Right cardiac atrium (tissue), 5 donors: Measurements from ENCODE around the gene RPL10. TPM values are rescaled to one million over a fixed set of nuclear protein-coding genes. Genes with fewer than 3 reads are reported as not detected.

Source experiments
- ATAC-seq, 2 donors: fragments of 200-7000 bp; cut with Tn5 transposase; one replicate each; pipeline versions ENCODE4 v1.8.0 to v1.9.1; 2020; ENCODE audit warnings: moderate library complexity in 2 of 2, mild to moderate bottlenecking in 1 of 2
- DNase-seq, 3 donors: peaks; one replicate each; pipeline ENCODE4 v3.0.0-alpha.2; 2020
- H3K27ac ChIP-seq: one replicate; pipeline ENCODE4 v1.5.1; 2013; ENCODE audit warnings: mild to moderate bottlenecking, low read length, control low read depth, moderate library complexity
- H3K27me3 ChIP-seq: one replicate; pipeline ENCODE4 v1.6.1; 2013; ENCODE audit not compliant: control insufficient read depth, insufficient read depth
- H3K4me1 ChIP-seq: one replicate; pipeline ENCODE4 v1.6.1; 2013; ENCODE audit warnings: low read length; ENCODE audit not compliant: control insufficient read depth, insufficient read depth
- H3K4me3 ChIP-seq: one replicate; pipeline ENCODE4 v1.5.1; 2013; ENCODE audit warnings: low read length, control low read depth
- H3K9me3 ChIP-seq: one replicate; pipeline ENCODE4 v1.6.1; 2013; ENCODE audit warnings: low read length; ENCODE audit not compliant: control insufficient read depth
- WGBS: extraction: QIAGEN DNeasy Blood & Tissue Kit; methylation state at CpG from one replicate; pipeline ENCODE4 v1.1.7; 2013; 5-methylcytosine and 5-hydroxymethylcytosine counted together
- intact Hi-C, 4 donors: fragments of 100-400 bp; cut with DNase I; formaldehyde crosslinking; loops; one replicate each; pipeline versions ENCODE4 v1.11.0 to v1.14.0; 2022 to 2023
- polyA plus RNA-seq: library from polyadenylated mRNA; stranded (reverse); fragments of 200-250 nt; gene quantifications from one replicate; pipeline ENCODE4 v1.2.3, GENCODE V29; 2013
- total RNA-seq, 4 donors: library from RNA; stranded (reverse); fragmentation: NEBNext Ultra II Directional; extraction: Animal tissue kit (Norgen Biotek cat#: 25700); gene quantifications; one replicate each; pipeline ENCODE4 v1.2.1, GENCODE V29; 2021
- donor health status: healthy with polysubstance abuse.
- donor health status: DM: no; HTN: yes; CAD: no.
- donor health status: DM: no; HTN: no; CAD: no.
- donor health status: DM: no; HTN: yes; CAD: no; lungs with severe emphysema.
- donor health status: DM: yes; HTN: yes; CAD: no.

RPL10 gene
- total and polyA plus RNA-seq, 5 donors: 2,034 to 2,857 (median 2,319) TPM

- no peaks in the 10 kb centered on the region for H3K27me3 ChIP-seq
- no peaks in the 10 kb centered on the region for H3K4me1 ChIP-seq
- intact Hi-C loops: no loop called here
- H3K9me3 ChIP-seq: no peaks in the 10 kb centered on the region
- peak; percentile 11 to 41 (median 18) for DNase-seq
- H3K27ac ChIP-seq: no peak overlapping the region
- 76% methylated on average over 24 of the region's 24 CpGs for WGBS
- H3K4me3 ChIP-seq: no peak overlapping the region
- no peak for ATAC-seq
Observed at GRCh38 chrX:154353172-154353843, 44.9 kb upstream of the RPL10 start.

GRCh38 chrX:154354013-154354412 is 44.2 kb upstream of the RPL10 start:
- H3K27ac ChIP-seq: no peak overlapping the region
- no peaks in the 10 kb centered on the region for H3K9me3 ChIP-seq
- H3K27me3 ChIP-seq: no peaks in the 10 kb centered on the region
- H3K4me3 ChIP-seq: no peak overlapping the region
- intact Hi-C loops: no loop called here
- DNase-seq (peak in 2 of 3 donors; percentile 31 to 39), ATAC-seq (no peak)
- 75% methylated on average over 14 of the region's 14 CpGs for WGBS
- H3K4me1 ChIP-seq: no peaks in the 10 kb centered on the region

- intact Hi-C loops: no loop called here
- ATAC-seq (no peak), DNase-seq (peak; percentile 9 to 43 (median 16))
- no peak overlapping the region for H3K4me3 ChIP-seq
- 78% methylated on average over 13 of the region's 13 CpGs for WGBS
- H3K9me3 ChIP-seq: no peaks in the 10 kb centered on the region
- H3K27me3 ChIP-seq: no peaks in the 10 kb centered on the region
- no peaks in the 10 kb centered on the region for H3K4me1 ChIP-seq
- no peak overlapping the region for H3K27ac ChIP-seq
Observed at GRCh38 chrX:154354516-154354915, 43.7 kb upstream of the RPL10 start.

- Histone ChIP-seq H3K27me3 (no peaks in the 10 kb centered on the region), H3K9me3 (no peaks in the 10 kb centered on the region), H3K4me3 (no peak overlapping the region), H3K4me1 (no peaks in the 10 kb centered on the region), H3K27ac (no peak overlapping the region)
- DNase-seq (peak in 2 of 3 donors; percentile 16 to 48), ATAC-seq (no peak)
- intact Hi-C loops: no loop called here
- 66% methylated on average over 30 of the region's 30 CpGs for WGBS
Observed at GRCh38 chrX:154355094-154355775, 42.9 kb upstream of the RPL10 start.

- H3K27me3 ChIP-seq: no peaks in the 10 kb centered on the region
- ATAC-seq (no peak), DNase-seq (peak; percentile 15 to 66 (median 65))
- H3K9me3 ChIP-seq: no peaks in the 10 kb centered on the region
- no peaks in the 10 kb centered on the region for H3K4me1 ChIP-seq
- 53% methylated on average over 12 of the region's 12 CpGs for WGBS
- H3K27ac ChIP-seq: no peak overlapping the region
- no peak overlapping the region for H3K4me3 ChIP-seq
- intact Hi-C loops: no loop called here
Observed at GRCh38 chrX:154355776-154356140, 42.4 kb upstream of the RPL10 start.

- Histone ChIP-seq H3K9me3 (no peaks in the 10 kb centered on the region), H3K27me3 (no peaks in the 10 kb centered on the region), H3K4me3 (no peak overlapping the region), H3K4me1 (no peaks in the 10 kb centered on the region), H3K27ac (no peak overlapping the region)
- ATAC-seq (no peak), DNase-seq (peak in 2 of 3 donors; percentile 12 to 58)
- intact Hi-C loops: no loop called here
- 71% methylated on average over 13 of the region's 13 CpGs for WGBS
Observed at GRCh38 chrX:154356596-154356995, 41.6 kb upstream of the RPL10 start.

- Histone ChIP-seq H3K9me3 (no peaks in the 10 kb centered on the region), H3K4me3 (no peak overlapping the region), H3K4me1 (no peaks in the 10 kb centered on the region), H3K27me3 (no peaks in the 10 kb centered on the region), H3K27ac (no peak overlapping the region)
- no peak for ATAC-seq
- DNase-seq: peak in 1 of 3 donors; percentile 12
- intact Hi-C loops: no loop called here
- WGBS: 80% methylated on average over 27 of the region's 27 CpGs
Observed at GRCh38 chrX:154357205-154357604, 41.0 kb upstream of the RPL10 start.

GRCh38 chrX:154358011-154358410 is 40.2 kb upstream of the RPL10 start:
- H3K27ac ChIP-seq: no peak overlapping the region
- 82% methylated on average over 11 of the region's 11 CpGs for WGBS
- no peaks in the 10 kb centered on the region for H3K4me1 ChIP-seq
- no peak overlapping the region for H3K4me3 ChIP-seq
- intact Hi-C loops: no loop called here
- H3K27me3 ChIP-seq: no peaks in the 10 kb centered on the region
- H3K9me3 ChIP-seq: no peaks in the 10 kb centered on the region
- peak in 1 of 3 donors; percentile 14 for DNase-seq
- ATAC-seq: no peak

- Histone ChIP-seq H3K4me1 (no peaks in the 10 kb centered on the region), H3K27me3 (no peaks in the 10 kb centered on the region), H3K9me3 (no peaks in the 10 kb centered on the region), H3K4me3 (no peak overlapping the region), H3K27ac (no peak overlapping the region)
- DNase-seq (peak in 1 of 3 donors; percentile 20), ATAC-seq (no peak)
- intact Hi-C loops: no loop called here
- 75% methylated on average over 6 of the region's 6 CpGs for WGBS
Observed at GRCh38 chrX:154358829-154359228, 39.3 kb upstream of the RPL10 start.

- WGBS: 79% methylated on average over 41 of the region's 41 CpGs
- Histone ChIP-seq H3K4me3 (no peak overlapping the region), H3K27ac (no peak overlapping the region), H3K9me3 (no peaks in the 10 kb centered on the region), H3K4me1 (no peaks in the 10 kb centered on the region), H3K27me3 (no peaks in the 10 kb centered on the region)
- intact Hi-C loops: no loop called here
- ATAC-seq (no peak), DNase-seq (peak in 1 of 3 donors; percentile 44)
Observed at GRCh38 chrX:154359362-154360154, 38.6 kb upstream of the RPL10 start.

GRCh38 chrX:154360155-154360713 is 37.9 kb upstream of the RPL10 start:
- ATAC-seq (no peak), DNase-seq (peak in 2 of 3 donors; percentile 42 to 64)
- Histone ChIP-seq H3K4me1 (no peaks in the 10 kb centered on the region), H3K9me3 (no peaks in the 10 kb centered on the region), H3K27ac (peak overlapping the region; percentile 13), H3K27me3 (no peaks in the 10 kb centered on the region), H3K4me3 (no peak overlapping the region)
- 72% methylated on average over 34 of the region's 34 CpGs for whole genome bisulfite sequencing
- intact Hi-C loops: no loop called here
